NT2/D1 (cell line): ENCODE measurements around the gene ALPG.
"Not testable (repeated sequence)": the region's sequence is repeated elsewhere in the genome, so short reads cannot be mapped to it uniquely, and the experiment has no call there.

ENCODE experiments used
- SUZ12 ChIP-seq: IDR thresholded peaks from 2 replicates; pipeline ENCODE4 v1.6.1; 2011; ENCODE audit not compliant: insufficient read length, insufficient read depth; ENCODE audit errors: extremely low read depth
- YY1 ChIP-seq: IDR thresholded peaks from 2 replicates; pipeline ENCODE4 v1.6.1; 2011; ENCODE audit not compliant: insufficient read length, insufficient read depth

GRCh38 chr2:232441922-232442321, 35.3 kb downstream of the ALPG start:
- not testable (repeated sequence) for TF ChIP-seq YY1, SUZ12
